Kidney capillary endothelial cell (primary cell): Measurements from ENCODE around the gene KRTAP1-1.
"Not testable (repeated sequence)": the region's sequence is repeated elsewhere in the genome, so short reads cannot be mapped to it uniquely, and the experiment has no call there.

Experiments
- DNase-seq: peaks from one replicate; pipeline ENCODE4 v3.0.0-alpha.2; 2018; ENCODE audit warnings: low spot score

The KRTAP1-1 gene

GRCh38 chr17:41055130-41055529, 13.9 kb upstream of the KRTAP1-1 start, which contains the start of gene KRTAP2-2:
KRTAP2-2 (minus strand) TSS chr17:41055230; CDS start chr17:41055211, 19 bp downstream.
- not testable (repeated sequence) for DNase-seq

DNA sequence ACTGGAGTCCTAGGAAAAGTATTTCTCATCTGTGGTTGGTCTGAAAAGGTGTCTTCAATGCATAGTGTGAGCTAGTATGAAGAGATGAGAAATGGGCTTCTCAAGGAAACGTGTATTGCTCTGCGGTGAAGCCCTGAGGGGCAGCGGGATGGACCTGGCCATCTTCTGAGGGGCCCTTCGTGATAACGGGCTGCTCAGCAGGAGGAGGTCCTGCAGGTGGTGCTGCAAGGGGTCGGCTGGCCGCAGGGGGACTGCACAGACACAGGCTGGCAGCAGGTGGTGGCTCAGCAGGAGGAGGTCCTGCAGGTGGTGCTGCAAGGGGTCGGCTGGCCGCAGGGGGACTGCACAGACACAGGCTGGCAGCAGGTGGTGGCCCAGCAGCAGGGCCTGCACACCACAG, 13.3 kb upstream of the KRTAP1-1 start:
- DNase-seq: not testable (repeated sequence)

DNA sequence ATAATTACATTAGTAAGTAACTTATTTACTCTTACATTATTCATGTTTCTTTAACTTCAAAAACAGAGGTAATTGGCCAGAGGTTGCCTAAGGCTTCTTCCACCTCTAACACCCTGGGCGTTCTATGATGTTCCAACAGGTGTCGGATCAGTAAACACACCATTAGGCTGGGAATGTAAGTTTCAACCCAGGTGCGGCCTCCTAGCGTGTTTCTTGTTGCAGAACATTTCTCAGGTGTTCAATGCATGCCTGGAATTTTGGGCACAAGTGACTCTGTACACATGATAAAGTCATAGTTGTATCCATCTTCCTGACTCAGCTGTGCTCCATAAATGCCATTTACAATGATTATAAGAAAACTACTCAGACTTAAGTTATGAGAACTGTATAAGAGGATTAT, 12.8 kb upstream of the KRTAP1-1 start:
- no peak for DNase-seq

DNA sequence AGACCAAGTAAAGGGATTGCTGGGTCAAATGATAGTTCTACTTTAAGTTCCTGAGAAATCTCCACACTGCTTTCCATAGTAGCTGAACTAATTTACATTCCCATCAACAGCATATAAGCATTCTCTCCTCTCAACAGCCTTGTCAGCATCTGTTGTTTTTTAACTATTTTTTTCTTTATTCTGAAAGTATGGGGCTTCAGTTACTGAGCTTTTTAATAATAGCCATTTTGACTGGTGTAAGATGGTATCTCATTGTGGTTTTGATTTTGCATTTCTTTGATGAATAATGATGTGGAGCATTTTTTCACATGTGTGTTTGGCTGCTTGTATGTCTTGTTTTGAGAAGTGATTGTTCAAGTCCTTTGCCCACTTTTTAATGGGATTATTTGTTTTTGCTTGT, 11.3 kb upstream of the KRTAP1-1 start:
- no peak for DNase-seq

DNA sequence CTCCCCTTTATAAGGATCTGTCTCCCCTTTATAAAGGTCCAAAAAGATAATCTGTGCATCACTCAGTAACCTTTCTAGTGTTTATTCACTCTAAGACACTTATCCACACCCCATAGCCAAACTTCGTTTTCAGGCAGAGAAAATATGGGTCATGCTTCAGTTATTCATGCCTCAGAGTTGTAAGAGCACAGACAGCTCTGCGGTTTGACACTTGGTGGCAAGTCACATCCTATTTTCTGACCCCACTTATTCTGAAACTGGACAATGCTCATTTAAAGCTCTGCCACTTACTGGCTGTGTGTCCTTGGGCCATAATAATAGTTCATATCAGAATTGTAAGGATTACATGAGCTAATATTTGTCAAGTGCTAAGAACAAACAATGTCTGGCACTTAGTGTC, 7.9 kb upstream of the KRTAP1-1 start:
- DNase-seq: no peak

DNA sequence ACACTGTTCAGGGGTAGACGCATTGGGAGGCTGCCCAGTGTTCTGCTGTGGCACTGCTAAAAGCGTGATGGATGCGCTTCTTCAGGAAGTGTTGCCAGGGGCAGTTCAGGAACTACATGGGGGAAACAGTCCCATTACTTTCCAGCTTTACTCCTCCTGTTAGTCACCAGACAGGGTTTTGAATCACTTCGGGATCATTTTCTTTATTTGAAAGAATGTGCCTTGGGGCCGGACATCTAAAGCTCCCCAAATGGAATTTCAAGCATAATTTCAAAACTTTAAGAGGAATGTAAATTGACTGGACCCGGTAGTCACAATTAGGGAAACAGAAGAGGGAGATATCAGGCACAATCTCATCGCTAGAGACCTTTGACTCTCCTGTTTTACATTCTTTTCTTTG, 7.2 kb upstream of the KRTAP1-1 start:
- peak; percentile 21 for DNase-seq

GRCh38 chr17:41046735-41047465, 5.7 kb upstream of the KRTAP1-1 start, which contains the start of gene KRTAP2-1:
KRTAP2-1 (minus strand) TSS chr17:41047316; CDS start chr17:41047267, 49 bp downstream.
- DNase-seq: not testable (repeated sequence)

- DNase-seq: no peak
Measured at GRCh38 chr17:41042953-41043352, 1.7 kb upstream of the KRTAP1-1 start.

- DNase-seq: no peak
Measured at GRCh38 chr17:41037853-41038350, 3.3 kb downstream of the KRTAP1-1 start.

GRCh38 chr17:41034346-41034935, 6.8 kb downstream of the KRTAP1-1 start, which contains the start of gene KRTAP1-3:
KRTAP1-3 (minus strand) TSS chr17:41034874; CDS start chr17:41034821, 53 bp downstream.
- DNase-seq: not testable (repeated sequence)

DNA sequence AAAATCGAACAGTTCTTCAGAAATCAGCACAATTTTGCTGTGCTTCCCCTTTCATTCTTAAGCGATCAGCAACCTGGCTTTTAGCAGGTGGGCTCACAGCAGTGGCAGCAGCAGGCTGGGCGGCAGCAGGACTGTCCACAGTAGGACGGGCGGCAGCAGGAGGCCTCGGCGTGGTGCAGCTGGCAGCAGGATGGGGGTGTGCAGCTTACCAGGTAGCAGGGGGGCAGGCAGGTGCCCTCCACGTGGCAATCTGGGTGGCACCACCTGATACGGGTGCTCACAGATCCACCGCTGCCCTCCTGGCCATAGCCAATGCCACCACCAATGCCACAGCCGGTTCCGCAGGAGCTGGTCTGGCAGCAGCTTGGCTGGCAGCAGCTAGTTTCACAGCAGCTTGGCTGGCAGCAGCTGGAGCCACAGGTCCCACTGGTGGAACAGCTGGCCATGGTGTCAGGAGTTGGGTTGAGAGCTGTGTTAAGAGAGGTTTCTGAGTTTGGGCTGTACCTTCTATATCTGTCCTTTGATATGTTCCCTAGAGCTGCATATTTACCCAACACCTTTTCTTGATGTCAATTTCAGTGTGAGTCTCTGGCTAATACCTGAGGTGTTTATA, 11.5 kb downstream of the KRTAP1-1 start, which contains the start of gene KRTAP1-4:
Gene KRTAP1-4, minus strand, starts transcription at position 563 of the 613 bp plus-strand sequence. Its CDS starts 117 bp downstream, at position 446.
- no peak for DNase-seq

DNA sequence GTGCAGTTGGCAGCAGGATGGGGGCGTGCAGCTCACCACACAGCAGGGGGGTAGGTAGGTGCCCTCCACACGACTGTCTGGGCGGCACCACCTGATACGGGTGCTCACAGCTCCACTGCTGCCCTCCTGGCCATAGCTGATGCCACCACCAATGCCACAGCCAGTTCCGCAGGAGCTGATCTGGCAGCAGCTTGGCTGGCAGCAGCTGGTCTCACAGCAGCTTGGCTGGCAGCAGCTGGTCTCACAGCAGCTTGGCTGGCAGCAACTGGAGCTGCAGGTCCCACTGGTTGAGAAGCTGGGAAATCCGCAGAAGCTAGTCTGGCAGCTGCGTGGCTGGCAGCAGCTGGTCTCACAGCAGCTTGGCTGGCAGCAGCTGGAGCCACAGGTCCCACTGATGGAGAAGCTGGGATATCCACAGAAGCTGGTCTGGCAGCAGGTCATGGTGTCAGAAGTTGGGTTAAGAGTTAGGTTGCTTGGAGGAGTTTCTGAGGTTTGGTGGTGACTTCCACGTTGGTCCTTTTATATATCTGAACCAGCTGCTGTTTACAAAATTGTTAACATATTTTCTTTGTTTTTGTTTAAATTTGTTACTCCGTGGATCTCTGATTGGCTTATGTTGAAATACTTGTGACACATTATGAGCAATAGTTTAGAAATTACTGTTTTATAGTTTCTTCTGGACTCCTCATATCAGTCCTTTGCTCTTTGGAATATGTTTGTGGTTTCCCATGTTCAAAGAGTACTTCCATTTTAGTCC, 14.4 kb downstream of the KRTAP1-1 start, which contains the start of gene KRTAP1-5:
Gene KRTAP1-5, minus strand, starts transcription at position 494 of the 757 bp plus-strand sequence. Its CDS starts 53 bp downstream, at position 441.
- no peak for DNase-seq

- DNase-seq: no peak
Measured at GRCh38 chr17:41024697-41025096, 16.6 kb downstream of the KRTAP1-1 start.

DNA sequence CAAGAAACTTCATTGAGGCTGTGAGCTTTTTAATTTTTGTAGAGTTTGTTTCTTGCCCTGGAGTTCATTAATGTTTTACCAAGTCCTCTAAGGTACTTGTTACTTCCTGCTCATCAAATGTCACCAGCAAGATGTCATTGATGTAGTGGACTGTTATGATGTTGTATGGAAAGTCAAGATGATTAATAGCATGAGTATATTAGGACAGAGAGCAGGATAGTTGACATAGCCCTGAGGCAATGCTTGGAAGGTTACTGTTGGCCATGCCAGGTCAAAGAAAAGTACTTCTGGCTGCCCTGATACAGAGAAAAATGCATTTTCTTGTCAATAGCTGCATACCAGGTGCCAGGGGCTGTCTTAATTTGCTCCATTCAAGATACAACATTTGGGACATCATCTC, 20.9 kb downstream of the KRTAP1-1 start:
- no peak for DNase-seq

GRCh38 chr17:41019415-41019814, 21.8 kb downstream of the KRTAP1-1 start:
- no peak for DNase-seq

- DNase-seq: no peak
Measured at GRCh38 chr17:41018541-41018940, 22.7 kb downstream of the KRTAP1-1 start.

GRCh38 chr17:41016578-41017215, 24.6 kb downstream of the KRTAP1-1 start:
- DNase-seq: no peak

DNA sequence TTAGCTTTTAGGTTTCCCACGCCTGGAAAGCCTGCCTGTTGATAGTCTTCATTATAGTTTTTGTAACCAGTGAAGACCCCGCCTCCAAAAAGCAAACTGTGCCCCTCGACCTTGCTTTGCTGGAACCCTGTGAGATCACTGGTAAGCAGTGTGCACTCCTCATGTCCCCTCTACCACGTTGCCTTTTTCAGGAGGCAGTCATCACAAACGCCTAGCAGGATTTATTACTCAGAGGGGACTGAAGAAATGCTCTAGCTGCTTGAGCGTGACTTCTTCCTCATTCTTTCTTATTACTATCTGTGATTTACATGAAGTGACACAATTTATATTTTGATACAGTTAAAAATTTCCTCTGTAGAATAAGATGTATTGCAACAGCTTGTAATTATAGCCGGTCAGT, 25.8 kb downstream of the KRTAP1-1 start:
- no peak for DNase-seq

- DNase-seq: no peak
Measured at GRCh38 chr17:41013606-41014005, 27.6 kb downstream of the KRTAP1-1 start.

GRCh38 chr17:41013181-41013580, 28.1 kb downstream of the KRTAP1-1 start:
- DNase-seq: no peak
